Hematopoietic multipotent progenitor cell treated with erythropoietin and hydrocortisone succinate and interleukin-3 and kit ligand, for 17 days (in vitro differentiated cells): Measurements from ENCODE around the gene ADAMTS17.
"Not testable (repeated sequence)": the region's sequence is repeated elsewhere in the genome, so short reads cannot be mapped to it uniquely, and the experiment has no call there.

Experiments
- DNase-seq: peaks from one replicate; pipeline ENCODE4 v3.0.0-alpha.2; 2015; ENCODE audit warnings: low spot score

ADAMTS17 gene

GRCh38 chr15:100340721-100341238 is 995 bp downstream of the ADAMTS17 start:
- DNase-seq: no peak

- no peak for DNase-seq
Measured at GRCh38 chr15:100339999-100340398, 1.8 kb downstream of the ADAMTS17 start.

GRCh38 chr15:100339451-100339850 is 2.3 kb downstream of the ADAMTS17 start:
- not testable (repeated sequence) for DNase-seq

GRCh38 chr15:100338971-100339444 is 2.8 kb downstream of the ADAMTS17 start:
- no peak for DNase-seq

- DNase-seq: no peak
Measured at GRCh38 chr15:100338247-100338646, 3.5 kb downstream of the ADAMTS17 start.

GRCh38 chr15:100337096-100338044 is 4.4 kb downstream of the ADAMTS17 start:
- DNase-seq: no peak

- no peak for DNase-seq
Measured at GRCh38 chr15:100336061-100336460, 5.7 kb downstream of the ADAMTS17 start.

- DNase-seq: no peak
Measured at GRCh38 chr15:100335335-100335999, 6.3 kb downstream of the ADAMTS17 start.

- DNase-seq: no peak
Measured at GRCh38 chr15:100334905-100335304, 6.9 kb downstream of the ADAMTS17 start.

- no peak for DNase-seq
Measured at GRCh38 chr15:100334456-100334855, 7.3 kb downstream of the ADAMTS17 start.

GRCh38 chr15:100334015-100334414 is 7.8 kb downstream of the ADAMTS17 start:
- no peak for DNase-seq

- DNase-seq: no peak
Measured at GRCh38 chr15:100333236-100333635, 8.5 kb downstream of the ADAMTS17 start.

- DNase-seq: no peak
Measured at GRCh38 chr15:100332721-100333120, 9.1 kb downstream of the ADAMTS17 start.

- DNase-seq: no peak
Measured at GRCh38 chr15:100332231-100332630, 9.5 kb downstream of the ADAMTS17 start.

GRCh38 chr15:100330629-100331215 is 11.1 kb downstream of the ADAMTS17 start:
- no peak for DNase-seq

GRCh38 chr15:100330221-100330620 is 11.6 kb downstream of the ADAMTS17 start:
- no peak for DNase-seq

GRCh38 chr15:100328796-100329195 is 13.0 kb downstream of the ADAMTS17 start:
- no peak for DNase-seq

- DNase-seq: no peak
Measured at GRCh38 chr15:100318880-100319279, 22.9 kb downstream of the ADAMTS17 start.

GRCh38 chr15:100314809-100315400 is 26.9 kb downstream of the ADAMTS17 start:
- DNase-seq: no peak

- DNase-seq: no peak
Measured at GRCh38 chr15:100311833-100312476, 29.8 kb downstream of the ADAMTS17 start.

- DNase-seq: no peak
Measured at GRCh38 chr15:100311154-100311625, 30.6 kb downstream of the ADAMTS17 start.
